Frontal cortex (tissue), 4 donors: ENCODE measurements around the gene GPR153. TPM values are rescaled to one million over a fixed set of nuclear protein-coding genes. Genes with fewer than 3 reads are reported as not detected.

Source experiments
- DNase-seq, 2 donors: peaks; one replicate each; pipeline ENCODE4 v3.0.0; 2012; ENCODE audit warnings: low spot score in 2 of 2
- FAIRE-seq: peaks from 2 replicates; lab custom pipeline; 2012; peaks lifted over from hg19 to GRCh38; lab: Jason Lieb, UNC
- total RNA-seq: library from RNA; depleted of rRNA; stranded (reverse); fragments of >200 nt; gene quantifications from one replicate; pipeline ENCODE4 v1.2.3, GENCODE V29; 2014
- donor health status: control.
- donor health status: control.
- donor health status: control.

GPR153 gene
- total RNA-seq, 1 donor from 2014 or later: 22.0 TPM

- FAIRE-seq (no peak), DNase-seq (no peak)
These were observed 10.1 kb upstream of the GPR153 start for GRCh38 chr1:6271006-6271405.

- no peak for FAIRE-seq
- no peak for DNase-seq
These were observed 9.5 kb upstream of the GPR153 start for GRCh38 chr1:6270401-6270800.

GRCh38 chr1:6269720-6270400 lies 9.0 kb upstream of the GPR153 start:
- no peak for FAIRE-seq
- DNase-seq: no peak

- FAIRE-seq (no peak), DNase-seq (no peak)
These were observed 8.4 kb upstream of the GPR153 start for GRCh38 chr1:6269296-6269695.

GRCh38 chr1:6268415-6268814 lies 7.5 kb upstream of the GPR153 start:
- FAIRE-seq: no peak
- no peak for DNase-seq

- FAIRE-seq (no peak), DNase-seq (no peak)
These were observed 6.9 kb upstream of the GPR153 start for GRCh38 chr1:6267686-6268322.

- DNase-seq (no peak), FAIRE-seq (no peak)
These were observed 5.7 kb upstream of the GPR153 start for GRCh38 chr1:6266641-6267040.

- DNase-seq: no peak
- FAIRE-seq: no peak
These were observed 4.3 kb upstream of the GPR153 start for GRCh38 chr1:6265151-6265550.

- FAIRE-seq: no peak
- DNase-seq: no peak
These were observed 2.8 kb upstream of the GPR153 start for GRCh38 chr1:6263716-6264115.

GRCh38 chr1:6262555-6263420 lies 1.9 kb upstream of the GPR153 start:
- DNase-seq: no peak

GRCh38 chr1:6261615-6261995 lies 707 bp upstream of the GPR153 start:
- FAIRE-seq (no peak), DNase-seq (no peak)

More at GRCh38 chr1:6262555-6263420, 1.9 kb upstream of the GPR153 start:
- no peak for FAIRE-seq

- FAIRE-seq (no peak), DNase-seq (no peak)
These were observed 414 bp downstream of the GPR153 start for GRCh38 chr1:6260433-6260934.

- DNase-seq (peak; percentile 86 to 93), FAIRE-seq (no peak)
These were observed 1.2 kb downstream of the GPR153 start for GRCh38 chr1:6259491-6260362.

- FAIRE-seq (no peak), DNase-seq (no peak)
These were observed 2.2 kb downstream of the GPR153 start for GRCh38 chr1:6258675-6259074.

GRCh38 chr1:6257541-6258069 lies 3.3 kb downstream of the GPR153 start:
- FAIRE-seq (no peak), DNase-seq (no peak)

GRCh38 chr1:6256645-6257044 lies 4.3 kb downstream of the GPR153 start:
- DNase-seq (no peak), FAIRE-seq (no peak)

- no peak for FAIRE-seq
- DNase-seq: no peak
These were observed 6.2 kb downstream of the GPR153 start for GRCh38 chr1:6254691-6255090.

- no peak for DNase-seq
- no peak for FAIRE-seq
These were observed 7.5 kb downstream of the GPR153 start for GRCh38 chr1:6253380-6253779.

GRCh38 chr1:6252374-6252710 lies 8.6 kb downstream of the GPR153 start:
- FAIRE-seq: no peak
- DNase-seq: no peak
